Pancreas (tissue), 10 donors: ENCODE results near the gene SMOC2. TPM values are rescaled to one million over a fixed set of nuclear protein-coding genes. Genes with fewer than 3 reads are reported as not detected.

Experiments
- ATAC-seq, 4 donors: fragments of 200-7000 bp; cut with Tn5 transposase; one replicate each; pipeline versions ENCODE4 v1.8.0 to v1.9.1; 2020; ENCODE audit warnings: mild to moderate bottlenecking in 4 of 4, moderate library complexity in 4 of 4
- DNase-seq, 6 donors: peaks; one replicate each; pipeline ENCODE4 v3.0.0-alpha.2; 2020
- FAIRE-seq: peaks from 2 replicates; lab custom pipeline; 2012; peaks lifted over from hg19 to GRCh38; lab: Jason Lieb, UNC
- H3K27ac ChIP-seq, 4 donors: fragments of 200-600 bp; sonication (generic); 1 replicate in 3 of 4; 2 replicates in 1 of 4; pipeline versions ENCODE4 v1.5.0 to v1.8.0; 2020
- H3K27me3 ChIP-seq, 4 donors: fragments of 200-600 bp; one replicate each; pipeline ENCODE4 v1.8.0; 2021
- H3K36me3 ChIP-seq, 3 donors: fragments of 200-600 bp; sonication (generic) in 1 of 3; one replicate each; pipeline versions ENCODE4 v1.5.0 to v1.8.0; 2020 to 2021
- H3K4me1 ChIP-seq, 3 donors: fragments of 200-600 bp; one replicate each; pipeline ENCODE4 v1.8.0; 2021
- H3K4me3 ChIP-seq, 4 donors: fragments of 200-600 bp; sonication (generic) in 2 of 4; one replicate each; pipeline versions ENCODE4 v1.5.0 to v1.8.0; 2020 to 2021
- H3K9me3 ChIP-seq, 4 donors: fragments of 200-600 bp; one replicate each; pipeline ENCODE4 v1.8.0; 2021
- CTCF ChIP-seq, 4 donors: fragments of 200-600 bp; sonication (generic) in 3 of 4; IDR thresholded peaks; one replicate each; pipeline versions ENCODE4 v1.5.0 to v1.8.0; 2021; ENCODE audit warnings: antibody characterized with exemption in 4 of 4
- WGBS, 2 donors: extraction: QIAGEN DNeasy Blood & Tissue Kit; methylation state at CpG; one replicate each; pipeline ENCODE4 v1.1.7; 2013; 5-methylcytosine and 5-hydroxymethylcytosine counted together
- intact Hi-C, 3 donors: fragments of 100-400 bp; cut with DNase I; formaldehyde crosslinking; loops; one replicate each; pipeline versions ENCODE4 v1.11.1 to v1.14.2; 2022
- polyA plus RNA-seq, 2 donors: library from polyadenylated mRNA; stranded (reverse); fragments of 200-250 nt; gene quantifications; one replicate each; pipeline ENCODE4 v1.2.3, GENCODE V29; 2013
- total RNA-seq, 6 donors: library from RNA; stranded (reverse); fragmentation: NEBNext Ultra II Directional in 4 of 6; extraction: Animal tissue kit (Norgen Biotek cat#: 25700) in 4 of 6; gene quantifications; one replicate each; pipeline versions ENCODE4 v1.2.1 to v1.2.4, GENCODE V29; 2021 to 2023
- donor health status: healthy with polysubstance abuse.
- donor health status: DM: no; HTN: no; CAD: no; lungs with moderate emphysema.
- donor health status: DM: no; HTN: no; CAD: no.
- donor health status: control.
- donor health status: control.
- donor health status: Bipolar disorder and iron deficiency.
- donor health status: DM: yes; HTN: yes; CAD: no.
- donor health status: DM: no; HTN: no; CAD: no.
- donor health status: DM: no; HTN: no; CAD: no.
- donor health status: DM: yes; HTN: yes; CAD: no.

SMOC2 gene
- total and polyA plus RNA-seq, 8 donors = 2.5 to 18.4 (median 6.5) TPM

- Histone ChIP-seq H3K4me1 (no peaks in the 10 kb centered on the region), H3K27me3 (peaks cover 0 to 4% (median 2%) of the 10 kb centered on the region in 4 donors), H3K9me3 (no peaks in the 10 kb centered on the region), H3K4me3 (no peak overlapping the region), H3K27ac (no peak overlapping the region), H3K36me3 (no peaks in the 10 kb centered on the region)
- TF ChIP-seq CTCF (IDR thresholded peaks at IDR 0.05) = no peak
- intact Hi-C loops = no loop called here
- no peak for FAIRE-seq
- WGBS, 2 donors = 77 to 83% methylated on average over 8 of the region's 8 CpGs
- DNase-seq = no peak
- ATAC-seq = no peak
These were observed 13.8 kb upstream of the SMOC2 start for GRCh38 chr6:168427184-168427583.

GRCh38 chr6:168428052-168428826, 12.7 kb upstream of the SMOC2 start:
- Histone ChIP-seq H3K4me1 (no peaks in the 10 kb centered on the region), H3K4me3 (no peak overlapping the region), H3K9me3 (no peaks in the 10 kb centered on the region), H3K36me3 (no peaks in the 10 kb centered on the region), H3K27ac (no peak overlapping the region), H3K27me3 (peaks cover 0 to 9% (median 2%) of the 10 kb centered on the region in 4 donors)
- FAIRE-seq = no peak
- no peak for TF ChIP-seq CTCF (IDR thresholded peaks at IDR 0.05)
- intact Hi-C loops = no loop called here
- no peak for ATAC-seq
- no peak for DNase-seq
- 65 to 71% methylated on average over 14 of the region's 14 CpGs for WGBS, 2 donors

- FAIRE-seq = no peak
- intact Hi-C loops = no loop called here
- WGBS, 2 donors = 68 to 97% methylated on average over 1 of the region's 1 CpG
- Histone ChIP-seq H3K9me3 (no peaks in the 10 kb centered on the region), H3K27me3 (peaks cover 0 to 10% (median 2%) of the 10 kb centered on the region in 4 donors), H3K36me3 (no peaks in the 10 kb centered on the region), H3K27ac (no peak overlapping the region), H3K4me3 (no peak overlapping the region), H3K4me1 (no peaks in the 10 kb centered on the region)
- ATAC-seq = no peak
- no peak for TF ChIP-seq CTCF (IDR thresholded peaks at IDR 0.05)
- DNase-seq = no peak
These were observed 12.1 kb upstream of the SMOC2 start for GRCh38 chr6:168428863-168429262.

GRCh38 chr6:168432196-168432595, 8.8 kb upstream of the SMOC2 start:
- no peak for ATAC-seq

More at GRCh38 chr6:168432196-168432595, 8.8 kb upstream of the SMOC2 start:
- H3K4me1 ChIP-seq = no peaks in the 10 kb centered on the region
- WGBS, 2 donors = 76 to 79% methylated on average over 8 to 9 of the region's 9 CpGs
- peaks cover 0 to 10% (median 2%) of the 10 kb centered on the region in 4 donors for H3K27me3 ChIP-seq
- no peak for FAIRE-seq
- no peaks in the 10 kb centered on the region for H3K36me3 ChIP-seq
- H3K9me3 ChIP-seq = no peaks in the 10 kb centered on the region
- no peak overlapping the region for H3K4me3 ChIP-seq
- no peak for DNase-seq
- H3K27ac ChIP-seq = no peak overlapping the region
- no peak for TF ChIP-seq CTCF (IDR thresholded peaks at IDR 0.05)
- intact Hi-C loops = no loop called here
